Neutrophil (primary cell): ENCODE results near the gene RAB3GAP1.
"Not testable (repeated sequence)": the region's sequence is repeated elsewhere in the genome, so short reads cannot be mapped to it uniquely, and the experiment has no call there.

Source experiments
- H3K27ac ChIP-seq: fragments of 200-600 bp; sonication (generic); 2 replicates; pipeline ENCODE4 v1.5.1; 2016; ENCODE audit warnings: mild to moderate bottlenecking, moderate library complexity
- H3K27me3 ChIP-seq: fragments of 200-600 bp; sonication (generic); 2 replicates; pipeline ENCODE4 v1.6.0; 2016; ENCODE audit warnings: mild to moderate bottlenecking
- H3K36me3 ChIP-seq: fragments of 200-600 bp; sonication (generic); 2 replicates; pipeline ENCODE4 v1.5.1; 2017
- H3K4me1 ChIP-seq, 2 experiments: fragments of 200-600 bp in 1 of 2; sonication (generic) in 1 of 2; 1 replicate in 1 of 2; 2 replicates in 1 of 2; pipeline versions ENCODE4 v1.5.1 to v1.6.1; 2013 to 2016; ENCODE audit warnings: low read depth in 1 of 2, low read length in 1 of 2, mild to moderate bottlenecking in 1 of 2, moderate library complexity in 1 of 2; ENCODE audit not compliant: control insufficient read depth in 1 of 2, insufficient read depth in 1 of 2
- H3K4me3 ChIP-seq, 2 experiments: fragments of 200-600 bp in 1 of 2; sonication (generic) in 1 of 2; 1 replicate in 1 of 2; 2 replicates in 1 of 2; pipeline ENCODE4 v1.5.1; 2013 to 2016; ENCODE audit warnings: low read depth in 1 of 2, low read length in 1 of 2, mild to moderate bottlenecking in 1 of 2, moderate library complexity in 1 of 2
- H3K9me3 ChIP-seq: fragments of 200-600 bp; sonication (generic); 2 replicates; pipeline ENCODE4 v1.5.1; 2016
- CTCF ChIP-seq: fragments of 200-600 bp; sonication (generic); IDR thresholded peaks from 2 replicates; pipeline ENCODE4 v1.5.1; 2016; ENCODE audit warnings: antibody characterized with exemption

Gene RAB3GAP1

GRCh38 chr2:135072125-135072997, 20.3 kb downstream of the RAB3GAP1 start:
- Histone ChIP-seq H3K4me3 (no peak overlapping the region), H3K4me1 (no peaks in the 10 kb centered on the region), H3K36me3 (peaks cover 6% of the 10 kb centered on the region), H3K27ac (no peak overlapping the region), H3K27me3 (no peaks in the 10 kb centered on the region), H3K9me3 (no peaks in the 10 kb centered on the region)
- no peak for TF ChIP-seq CTCF

- Histone ChIP-seq H3K36me3 (no peaks in the 10 kb centered on the region), H3K4me1 (no peaks in the 10 kb centered on the region), H3K9me3 (no peaks in the 10 kb centered on the region), H3K27me3 (no peaks in the 10 kb centered on the region), H3K27ac (no peak overlapping the region), H3K4me3 (no peak overlapping the region)
- no peak for TF ChIP-seq CTCF
Observed at GRCh38 chr2:135074216-135074615, 22.1 kb downstream of the RAB3GAP1 start.

- Histone ChIP-seq H3K27ac (no peak overlapping the region), H3K4me3 (no peak overlapping the region), H3K9me3 (no peaks in the 10 kb centered on the region), H3K27me3 (no peaks in the 10 kb centered on the region), H3K4me1 (no peaks in the 10 kb centered on the region), H3K36me3 (no peaks in the 10 kb centered on the region)
- no peak for TF ChIP-seq CTCF
Observed at GRCh38 chr2:135076556-135076955, 24.5 kb downstream of the RAB3GAP1 start.

GRCh38 chr2:135078417-135078816, 26.3 kb downstream of the RAB3GAP1 start:
- H3K4me3 ChIP-seq: no peak overlapping the region
- no peaks in the 10 kb centered on the region for H3K27me3 ChIP-seq
- peaks cover 3% of the 10 kb centered on the region for H3K36me3 ChIP-seq
- no peaks in the 10 kb centered on the region for H3K9me3 ChIP-seq
- H3K27ac ChIP-seq: no peak overlapping the region
- H3K4me1 ChIP-seq: no peaks in the 10 kb centered on the region
- no peak for TF ChIP-seq CTCF

- TF ChIP-seq CTCF: no peak
- Histone ChIP-seq H3K27me3 (no peaks in the 10 kb centered on the region), H3K27ac (no peak overlapping the region), H3K4me1 (no peaks in the 10 kb centered on the region), H3K36me3 (peaks cover 8% of the 10 kb centered on the region), H3K9me3 (no peaks in the 10 kb centered on the region), H3K4me3 (no peak overlapping the region)
Observed at GRCh38 chr2:135086222-135086621, 34.1 kb downstream of the RAB3GAP1 start.

GRCh38 chr2:135089597-135089996, 37.5 kb downstream of the RAB3GAP1 start:
- not testable (repeated sequence) for H3K4me1 ChIP-seq, H3K4me3 ChIP-seq, H3K9me3 ChIP-seq, H3K27ac ChIP-seq, H3K27me3 ChIP-seq
- H3K36me3 ChIP-seq: peaks cover 24% of the 10 kb centered on the region
